ENCODE measurements around the gene CYB5R3.
"Not testable (repeated sequence)": the region's sequence is repeated elsewhere in the genome, so short reads cannot be mapped to it uniquely, and the experiment has no call there.

The CYB5R3 gene

DNA sequence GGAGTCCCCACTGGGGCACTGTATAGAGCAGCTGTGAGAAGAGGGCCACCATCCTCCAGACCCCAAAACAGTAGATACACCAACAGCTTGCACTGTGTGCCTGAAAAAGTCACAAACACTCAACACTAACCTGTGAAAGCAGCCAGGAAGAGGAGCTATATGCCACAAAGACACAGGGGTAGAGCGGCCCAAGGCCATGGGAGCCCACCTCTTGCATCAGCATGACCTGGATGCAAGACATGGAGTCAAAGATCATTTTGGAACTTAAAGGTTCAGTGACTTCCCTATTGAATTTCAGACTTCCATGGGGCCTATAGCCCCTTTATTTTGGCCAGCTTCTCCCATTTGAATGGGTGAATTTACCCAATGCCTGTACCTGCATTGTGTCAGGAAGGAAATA is 29.7 kb upstream of the CYB5R3 start:
- DNase-seq (ENCODE audit: low read depth in 2 of 2) = no peak

DNA sequence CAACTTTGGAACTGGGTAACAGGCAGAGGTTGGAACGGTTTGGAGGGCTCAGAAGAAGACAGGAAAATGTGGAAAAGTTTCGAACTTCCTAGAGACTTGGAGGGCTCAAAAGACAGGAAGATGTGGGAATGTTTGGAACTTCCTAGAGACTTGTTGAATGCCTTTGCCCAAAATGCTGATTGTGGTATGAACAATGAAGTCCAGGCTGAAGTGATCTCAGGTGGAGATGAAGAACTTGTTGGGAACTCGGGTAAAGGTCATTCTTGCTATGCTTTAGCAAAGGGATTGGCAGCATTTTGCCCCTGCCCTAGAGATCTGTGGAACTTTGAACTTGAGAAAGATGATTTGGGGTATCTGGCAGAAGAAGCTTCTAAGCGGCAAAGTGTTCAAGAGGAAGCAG is 28.7 kb upstream of the CYB5R3 start:
- DNase-seq (ENCODE audit: low read depth in 2 of 2) = not testable (repeated sequence)

DNA sequence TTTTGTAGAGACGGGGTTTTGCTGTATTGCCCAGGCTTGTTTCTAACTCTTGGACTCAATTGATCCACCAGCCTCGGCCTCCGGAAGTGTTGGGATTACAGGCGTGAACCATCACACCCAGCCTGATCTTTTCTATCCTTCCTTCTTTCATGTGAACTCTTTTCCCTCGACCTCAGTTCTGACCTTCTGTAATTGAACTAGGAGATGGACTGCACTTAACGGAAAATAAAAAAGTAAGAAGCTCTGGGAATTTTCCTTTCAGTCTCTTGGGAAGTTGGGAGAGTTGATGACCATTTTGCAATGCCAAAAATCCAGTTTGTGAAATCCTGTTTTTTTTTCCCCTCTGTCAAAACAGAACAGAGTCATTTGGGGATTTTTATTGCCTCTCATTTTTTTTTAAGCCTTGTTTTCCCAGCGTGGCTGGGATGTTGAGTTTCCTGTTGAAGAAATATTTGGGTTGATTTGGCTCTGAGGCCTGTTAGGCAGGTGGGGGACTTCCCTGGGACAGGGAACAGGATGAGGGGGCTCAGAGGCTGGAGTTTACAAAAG is 26.9 kb upstream of the CYB5R3 start:
- DNase-seq (ENCODE audit: low read depth in 2 of 2) = no peak

DNA sequence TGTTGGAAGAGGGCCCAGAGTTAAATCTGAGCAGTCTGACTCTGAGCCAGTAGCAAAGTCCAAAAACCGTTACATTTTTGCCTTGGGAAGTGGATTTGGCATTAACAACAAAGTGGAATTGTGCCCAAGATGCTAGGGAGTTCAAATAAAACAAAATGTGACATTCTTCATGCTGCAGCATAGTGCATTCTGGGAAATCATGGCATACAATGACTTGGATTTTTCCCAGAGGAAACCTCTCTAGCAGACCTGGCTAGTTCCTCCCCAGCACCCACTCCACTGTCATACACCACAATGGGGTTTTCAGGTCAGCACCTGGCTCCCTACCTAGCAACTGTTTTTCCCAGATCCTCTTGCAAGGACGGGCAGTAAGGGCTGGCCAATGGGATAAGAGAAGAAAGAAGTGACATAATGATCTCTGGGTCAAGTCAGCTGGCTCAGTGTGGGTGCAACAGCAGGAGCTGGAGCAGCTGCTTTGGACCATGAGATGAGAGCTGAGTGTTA is 24.8 kb upstream of the CYB5R3 start:
- DNase-seq (ENCODE audit: low read depth in 2 of 2) = no peak

DNA sequence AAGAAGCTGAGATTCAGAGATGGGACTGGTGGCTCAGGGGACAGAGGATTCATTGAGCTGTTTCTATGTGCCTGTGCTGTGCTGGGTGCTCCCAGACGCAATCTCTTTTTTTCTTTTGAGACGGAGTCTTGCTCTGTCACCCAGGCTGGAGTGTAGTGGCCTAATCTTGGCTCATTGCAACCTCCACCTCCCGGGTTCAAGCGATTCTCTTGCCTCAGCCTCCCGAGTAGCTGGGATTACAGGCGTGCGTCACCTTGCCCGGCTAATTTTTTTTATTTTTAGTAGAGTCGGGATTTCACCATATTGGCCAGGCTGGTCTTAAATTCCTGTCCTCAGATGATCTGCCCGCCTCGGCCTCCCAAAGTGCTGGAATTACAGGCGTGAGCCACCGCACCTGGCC is 23.9 kb upstream of the CYB5R3 start:
- DNase-seq (ENCODE audit: low read depth in 2 of 2) = not testable (repeated sequence)

DNA sequence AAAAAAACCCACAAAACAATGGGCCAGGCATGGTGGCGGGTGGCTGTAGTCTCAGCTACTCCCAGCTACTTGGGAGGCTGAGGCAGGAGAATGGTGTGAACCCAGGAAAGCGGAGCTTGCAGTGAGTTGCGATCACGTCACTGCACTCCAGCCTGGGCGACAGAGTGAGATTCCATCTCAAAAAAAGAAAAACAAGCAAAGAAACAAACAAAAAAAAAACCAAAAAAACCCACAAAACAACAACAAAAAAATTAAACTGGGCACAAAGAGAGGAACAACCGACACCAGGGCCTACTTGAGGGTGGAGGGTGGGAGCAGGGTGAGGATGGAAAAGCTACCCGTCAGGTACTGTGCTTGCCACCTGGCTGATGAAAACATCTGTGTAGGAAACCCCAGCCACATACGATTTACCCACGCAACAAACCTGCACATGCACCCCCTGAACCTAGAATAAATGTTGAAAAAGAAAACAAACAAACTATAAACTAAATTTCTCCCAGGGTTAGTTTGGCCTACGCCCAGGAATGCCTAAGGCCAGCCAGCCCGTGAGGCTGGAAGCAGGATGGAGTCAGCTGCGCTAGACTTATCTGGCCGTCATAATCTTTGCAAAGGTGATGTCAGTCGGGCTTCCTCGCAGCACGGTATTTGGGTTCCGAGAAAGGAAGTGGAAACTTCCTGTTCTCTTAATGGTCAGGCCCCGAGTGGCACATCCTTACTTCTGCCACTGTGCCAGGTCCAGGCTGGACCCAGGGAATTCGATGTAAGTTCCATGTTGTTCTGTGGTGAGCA is 21.9 kb upstream of the CYB5R3 start:
- no peak for DNase-seq (ENCODE audit: low read depth in 2 of 2)

DNA sequence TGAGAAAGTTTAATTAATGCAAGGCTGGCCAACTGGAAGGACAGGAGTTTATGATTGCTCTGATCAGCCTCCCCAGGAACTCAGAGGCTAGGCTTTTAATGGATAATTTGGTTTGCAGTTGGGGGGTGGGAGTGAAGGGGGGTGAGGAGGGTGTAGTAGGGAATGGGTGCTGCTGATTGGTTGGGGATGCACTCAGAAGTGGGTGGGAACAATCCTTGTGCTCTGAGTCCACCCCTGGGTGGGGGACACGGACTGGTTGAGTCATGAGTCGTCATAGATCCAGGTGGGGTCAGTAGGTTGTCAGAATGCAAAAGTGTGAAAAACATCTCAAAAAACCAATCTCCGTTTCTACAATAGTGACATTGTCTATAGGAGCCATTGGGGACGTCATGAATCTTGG is 20.9 kb upstream of the CYB5R3 start:
- DNase-seq (ENCODE audit: low read depth in 2 of 2) = no peak

DNA sequence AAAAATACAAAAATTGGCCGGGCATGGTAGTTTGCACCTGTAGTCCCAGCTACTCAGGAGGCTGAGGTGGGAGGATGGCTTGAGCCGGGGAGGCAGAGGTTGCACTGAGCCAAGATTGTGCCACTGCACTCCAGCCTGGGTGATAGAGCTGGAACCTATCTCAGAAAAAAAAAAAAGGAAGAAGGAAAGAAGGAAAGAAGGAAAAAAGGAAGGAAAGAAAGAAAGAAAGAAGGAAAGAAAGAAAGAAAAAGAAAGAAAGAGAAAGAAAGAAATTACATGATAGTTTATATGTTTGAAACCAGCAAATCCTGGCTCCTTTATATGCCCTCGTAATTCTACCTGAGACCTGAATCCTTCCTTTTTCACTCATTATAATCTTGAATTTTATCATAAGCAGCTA is 17.2 kb upstream of the CYB5R3 start:
- DNase-seq (ENCODE audit: low read depth in 2 of 2) = not testable (repeated sequence)

DNA sequence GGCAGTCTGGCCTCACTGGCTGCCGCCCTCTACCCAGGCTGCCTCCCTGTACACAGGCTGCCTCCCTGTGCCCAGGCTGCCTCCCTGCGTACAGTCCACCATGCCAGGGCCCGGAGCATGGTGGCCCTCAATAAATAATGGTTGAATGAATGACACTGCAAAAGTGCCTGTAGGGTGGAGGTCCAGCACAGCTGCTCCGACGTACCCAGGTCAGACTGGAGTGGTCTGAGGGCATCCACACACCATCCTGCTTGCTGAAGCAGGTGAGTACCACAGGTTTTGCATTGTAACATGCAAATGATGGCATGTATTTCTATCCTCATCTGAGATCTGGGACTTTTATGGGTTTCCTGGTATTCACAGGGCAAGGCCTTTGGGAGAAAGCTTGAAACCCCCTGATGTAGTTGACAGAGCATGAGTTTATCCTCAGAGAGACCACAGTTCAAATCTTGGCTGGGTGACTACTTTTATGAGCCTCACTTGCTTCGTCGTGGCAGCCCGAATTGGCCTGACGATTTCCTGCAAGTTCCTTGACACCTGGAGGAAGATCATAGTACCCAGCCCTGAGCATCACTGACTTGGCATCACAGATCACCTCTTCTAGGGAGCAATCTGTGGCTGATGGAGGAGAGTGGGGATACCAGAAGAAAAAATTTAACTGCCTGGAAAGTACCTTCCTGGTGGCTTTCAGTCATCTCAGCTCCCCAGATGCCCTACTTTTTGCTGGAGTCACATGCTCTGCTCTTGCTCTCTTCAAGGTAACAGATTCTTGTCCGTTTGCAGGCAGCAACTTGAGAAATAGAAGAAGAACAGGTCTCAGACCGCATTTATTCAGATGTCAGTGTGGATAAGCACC is 16.0 kb upstream of the CYB5R3 start:
- DNase-seq (ENCODE audit: low read depth in 2 of 2) = no peak

DNA sequence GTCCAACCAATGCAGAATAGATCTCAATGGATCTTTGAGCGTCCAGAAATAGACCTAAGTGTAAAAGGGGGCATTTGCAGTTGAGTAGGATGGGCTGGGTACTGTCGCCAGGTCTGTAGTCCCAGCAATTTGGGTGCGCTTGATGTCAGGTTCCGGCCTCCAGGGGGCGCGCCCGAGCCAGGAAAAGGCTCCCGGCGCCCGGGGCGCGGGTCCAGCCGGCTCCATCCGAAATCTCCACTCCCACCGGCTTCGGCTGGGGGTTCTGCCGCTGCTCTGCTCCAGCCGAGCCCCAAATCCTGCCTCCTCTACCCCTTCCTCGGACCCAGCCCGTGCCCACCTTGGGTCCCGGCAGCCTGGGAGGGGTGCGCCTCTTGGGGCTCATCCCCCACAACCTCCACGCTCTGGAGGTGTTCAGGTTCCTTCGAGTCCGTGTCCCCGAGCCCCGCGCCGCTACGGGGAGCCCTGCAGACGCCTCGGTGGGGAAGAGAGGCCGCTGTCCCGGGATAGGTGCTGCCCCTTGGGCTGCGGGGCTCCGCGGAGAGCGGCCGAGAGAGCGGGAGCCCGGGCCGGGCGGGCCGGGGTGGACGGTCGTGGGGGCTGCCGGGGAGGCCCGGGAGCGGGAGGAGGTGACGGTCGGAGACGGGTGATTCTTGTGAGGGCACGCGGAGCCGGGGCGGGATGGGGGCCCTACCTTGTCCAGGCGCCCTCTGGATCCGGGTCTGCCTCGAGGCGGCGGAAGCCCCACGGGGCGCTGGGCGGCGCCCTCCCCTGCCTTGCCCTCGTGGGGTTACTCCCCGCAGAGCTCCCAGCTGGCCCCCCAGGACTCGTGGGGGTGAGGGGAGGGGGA is 13.0 kb upstream of the CYB5R3 start:
- DNase-seq (ENCODE audit: low read depth in 2 of 2) = peak; percentile 61 to 63

DNA sequence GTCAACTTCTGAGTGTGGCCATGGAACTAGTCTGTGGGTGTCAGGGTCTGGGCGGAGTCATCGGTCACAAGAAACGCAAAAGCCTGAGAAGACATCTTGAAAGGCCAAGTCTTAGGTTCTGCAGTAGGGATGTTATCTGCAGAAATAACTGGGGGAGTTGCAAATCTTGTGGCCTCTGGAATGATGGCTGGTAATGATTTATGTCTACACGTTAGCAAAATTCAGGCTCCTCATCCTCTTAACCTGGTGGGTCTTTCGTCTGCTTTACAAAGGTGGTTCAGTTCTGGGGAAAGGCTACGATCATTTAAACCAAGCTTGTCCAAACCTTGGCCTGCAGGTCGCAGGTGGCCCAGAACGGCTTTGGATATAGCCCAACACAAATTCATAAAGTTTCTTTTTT is 7.4 kb upstream of the CYB5R3 start:
- no peak for DNase-seq (ENCODE audit: low read depth in 2 of 2)

DNA sequence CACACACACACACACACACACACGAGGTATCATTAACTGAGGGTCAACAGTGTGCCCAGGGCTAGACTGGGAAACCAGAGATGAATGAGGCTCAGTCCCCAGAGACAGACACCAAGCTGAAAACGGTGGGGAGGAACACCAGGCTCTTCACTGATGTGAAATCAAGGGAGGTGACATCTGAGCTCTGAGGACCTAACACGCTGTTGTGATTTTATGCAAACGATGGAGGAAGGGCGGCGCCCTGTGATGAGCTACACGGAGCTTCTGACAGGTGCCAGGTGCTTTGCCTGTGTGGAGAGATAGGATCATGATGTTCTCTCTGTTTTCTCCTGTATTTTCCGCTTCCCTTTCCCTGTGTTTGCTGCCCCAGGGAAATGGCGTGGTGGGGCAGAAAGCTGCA is 6.5 kb upstream of the CYB5R3 start:
- DNase-seq (ENCODE audit: low read depth in 2 of 2) = no peak

DNA sequence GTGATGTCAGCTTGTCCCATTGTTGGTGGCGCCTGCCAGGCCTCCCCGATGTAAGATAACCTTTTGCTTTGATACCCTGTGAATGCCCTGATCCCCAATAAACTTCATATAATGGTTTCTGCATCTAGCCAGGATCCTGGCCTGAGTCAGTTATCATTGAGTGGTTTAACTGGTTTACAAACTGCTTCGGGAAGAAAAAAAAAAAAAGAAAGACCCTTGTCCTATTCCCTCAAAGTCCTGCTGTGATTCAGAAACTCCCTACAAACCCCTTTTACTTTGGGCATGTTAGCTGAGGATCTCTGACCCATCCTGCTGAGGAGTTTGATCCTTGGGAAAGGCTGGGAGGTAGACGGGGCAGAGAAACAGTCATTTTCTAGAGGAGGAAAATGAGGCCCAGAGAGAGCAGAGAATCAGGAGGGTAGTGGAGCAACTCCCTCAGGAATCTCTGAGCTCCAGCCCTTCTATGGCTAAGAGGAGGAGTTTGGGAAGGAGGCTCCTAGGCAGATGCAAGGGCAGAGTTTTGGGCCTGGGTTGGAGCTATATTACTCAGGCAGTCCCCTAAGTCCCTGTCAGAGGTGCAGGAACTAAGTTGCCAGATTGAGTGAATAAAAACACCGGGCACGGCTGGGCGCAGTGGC is 5.4 kb upstream of the CYB5R3 start:
- no peak for DNase-seq (ENCODE audit: low read depth in 2 of 2)

DNA sequence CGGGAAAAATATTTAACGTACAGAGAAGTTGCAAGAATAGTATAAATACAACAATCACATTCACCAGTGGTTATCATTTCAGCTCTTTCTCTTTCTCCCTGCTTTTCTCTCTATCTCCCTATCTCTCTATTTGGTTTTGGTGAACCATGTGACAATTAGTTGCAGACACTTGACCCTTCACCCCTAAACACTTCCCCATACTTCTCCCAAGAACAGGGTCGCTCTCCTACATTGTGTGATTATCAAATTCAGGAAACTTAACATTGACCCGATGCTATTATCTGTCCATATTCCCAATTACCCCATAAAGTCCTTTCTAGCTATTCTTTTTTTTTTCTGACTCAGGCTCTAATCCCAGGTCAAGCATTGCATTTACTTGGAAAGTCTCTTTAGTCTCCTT is 4.8 kb upstream of the CYB5R3 start:
- DNase-seq (ENCODE audit: low read depth in 2 of 2) = no peak

DNA sequence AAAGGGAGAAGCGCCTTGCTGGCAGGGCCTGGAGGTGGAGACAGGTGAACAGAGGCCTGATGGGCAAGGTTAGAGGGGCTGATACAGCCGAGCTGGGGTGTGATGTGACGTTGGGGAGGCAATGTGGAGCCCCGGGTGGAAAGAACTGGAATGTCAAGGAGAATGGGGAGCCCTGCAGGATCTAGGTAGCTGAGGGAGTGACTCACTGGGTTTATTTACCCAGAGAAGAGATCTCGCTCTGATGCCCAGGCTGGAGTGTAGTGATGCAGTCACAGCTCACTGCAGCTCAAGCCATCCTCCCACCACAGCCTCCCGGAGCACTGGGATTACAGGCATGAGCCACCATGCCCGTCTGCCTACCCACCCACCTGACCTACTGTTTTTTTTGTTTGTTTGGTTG is 1.9 kb upstream of the CYB5R3 start:
- no peak for DNase-seq (ENCODE audit: low read depth in 2 of 2)

DNA sequence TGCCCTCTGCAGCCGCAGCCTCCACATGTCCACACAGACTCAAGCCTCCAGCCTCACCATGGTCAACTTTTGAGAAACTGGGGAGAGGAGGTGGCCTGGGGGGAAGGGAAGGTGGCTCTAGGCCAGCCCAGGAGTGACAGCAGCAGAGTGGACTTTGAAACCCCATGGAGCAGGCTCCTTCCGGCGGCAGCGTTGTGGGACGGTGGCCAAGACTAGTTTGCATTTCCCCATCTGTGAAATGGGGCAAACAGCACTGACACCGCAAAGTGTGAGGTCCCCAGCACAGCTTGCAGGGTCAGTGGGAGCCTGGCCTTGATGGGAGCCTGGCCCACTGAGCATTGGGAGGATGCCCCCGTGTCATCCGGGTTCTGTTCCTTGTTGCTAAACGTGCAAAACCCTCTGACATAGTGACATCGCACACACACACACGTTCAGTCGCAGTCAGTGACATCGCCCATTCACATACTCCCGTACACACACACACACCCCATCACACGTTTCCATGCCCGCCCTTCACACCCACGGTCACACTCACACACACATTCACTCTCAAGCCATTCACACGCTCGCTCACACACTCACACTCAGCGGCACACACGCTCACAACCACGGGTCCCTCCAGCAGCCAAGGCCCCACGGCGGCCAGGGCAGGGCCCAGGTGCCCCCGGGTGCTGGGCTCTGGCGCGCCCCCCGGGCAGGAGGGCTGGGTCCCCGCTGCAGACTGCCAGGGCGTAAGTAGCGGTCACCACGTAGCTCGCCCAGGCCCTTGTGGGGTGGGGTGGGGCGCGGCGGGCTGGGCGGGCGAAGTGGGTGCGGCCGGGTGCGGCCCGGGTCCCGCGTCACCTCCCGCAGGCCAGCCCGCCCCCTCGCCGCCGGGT is 585 bp downstream of the CYB5R3 start:
- peak; percentile 4 to 8 for DNase-seq (ENCODE audit: low read depth in 2 of 2)

DNA sequence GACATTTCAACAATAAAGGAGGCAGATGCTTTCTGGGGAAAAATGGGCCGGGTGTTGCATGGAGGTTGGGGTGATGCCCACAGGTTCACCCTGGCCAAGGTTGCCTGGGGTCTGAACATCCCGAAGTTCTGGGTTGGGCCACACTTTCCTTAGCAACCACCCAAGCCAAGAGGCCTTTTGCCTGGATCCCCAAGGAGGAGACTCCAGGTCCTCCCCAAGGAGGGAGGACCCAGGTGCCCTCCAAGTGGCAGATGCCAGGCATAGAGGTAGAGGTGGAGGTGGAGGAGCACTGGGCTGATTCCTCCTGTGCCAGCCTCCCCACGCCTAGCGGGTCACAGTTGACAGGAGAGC is 1.2 kb downstream of the CYB5R3 start:
- no peak for DNase-seq (ENCODE audit: low read depth in 2 of 2)

DNA sequence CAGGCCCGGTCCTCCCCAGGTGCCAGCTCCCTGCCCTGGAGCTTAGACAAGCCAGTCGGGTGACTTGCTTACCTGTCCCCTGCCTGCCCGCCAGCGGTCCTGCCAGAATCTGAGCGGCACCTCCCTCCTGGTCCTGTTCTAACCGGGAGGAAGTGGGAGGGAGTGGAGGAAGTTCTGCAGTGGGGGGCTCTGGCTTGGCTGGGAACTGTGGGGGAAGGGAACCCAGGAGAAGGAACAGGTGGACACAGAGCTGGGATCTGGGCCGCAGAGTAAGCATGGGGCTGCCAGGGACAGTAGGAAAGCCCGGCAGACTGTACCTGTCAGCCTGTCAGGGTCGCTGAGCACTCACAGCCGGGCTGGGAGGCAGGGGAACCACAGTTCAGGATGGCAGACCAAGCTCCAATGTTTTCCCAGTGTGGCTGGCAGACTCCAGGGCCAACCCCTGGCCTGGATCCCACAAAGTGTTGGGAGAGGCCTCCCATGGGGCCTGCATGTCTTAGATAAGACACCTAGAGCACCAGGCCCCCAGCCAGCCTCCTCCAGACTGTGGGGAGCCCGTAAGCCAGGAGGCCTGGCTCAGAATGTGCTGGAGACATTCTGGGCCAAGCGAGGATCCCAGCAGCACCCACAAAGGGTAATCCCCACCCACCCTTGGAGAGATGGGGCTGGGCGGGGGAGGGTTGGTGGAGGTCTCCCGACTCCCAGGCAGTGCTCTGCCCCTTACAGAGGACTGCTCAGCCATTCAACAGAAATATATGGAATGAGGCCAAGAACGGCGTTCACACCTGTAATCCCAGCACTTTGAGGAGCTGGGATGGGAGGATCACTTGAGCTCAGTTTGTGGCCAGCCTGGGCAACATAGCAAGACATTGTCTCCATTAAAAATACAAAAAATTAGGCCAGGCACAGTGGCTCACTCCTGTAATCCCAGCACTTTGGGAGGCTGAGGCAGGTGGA is 2.3 kb downstream of the CYB5R3 start:
- DNase-seq (ENCODE audit: low read depth in 2 of 2) = no peak

DNA sequence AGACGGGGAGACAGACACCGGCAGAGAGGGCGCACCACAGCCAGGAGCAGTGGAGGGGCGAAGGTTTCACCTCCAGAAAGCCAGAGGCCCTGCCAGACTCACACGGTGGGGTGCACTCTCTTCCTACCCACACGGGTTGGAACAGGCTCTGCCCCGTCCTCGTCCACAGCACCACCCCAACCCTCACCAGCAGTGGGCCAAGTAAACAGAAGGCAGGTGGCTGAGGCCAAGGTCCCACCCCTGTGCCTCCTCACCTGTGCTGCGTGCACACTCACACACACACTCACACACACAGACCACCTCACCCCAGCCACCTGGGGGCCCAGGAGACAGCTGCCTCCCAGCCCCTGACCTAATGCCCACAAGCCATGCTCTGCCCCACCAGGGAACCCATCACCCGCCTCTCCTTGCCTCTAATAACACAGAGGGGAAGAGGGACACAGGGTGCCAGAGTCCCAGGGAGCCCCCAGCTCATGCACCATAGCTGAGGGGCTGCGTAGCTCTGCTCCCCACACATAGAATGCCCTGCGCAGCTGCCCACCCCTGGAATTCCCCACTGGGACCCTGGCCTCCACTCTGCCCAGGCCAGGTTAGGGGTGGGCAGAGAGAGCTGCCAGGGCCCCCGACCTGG is 3.1 kb downstream of the CYB5R3 start:
- no peak for DNase-seq (ENCODE audit: low read depth in 2 of 2)

All from stimulated activated CD8-positive, alpha-beta memory T cell treated with anti-CD3 and anti-CD28 coated beads, Interleukin-15, amount 100 ng/mL, for 48 hours (primary cell).